SK-N-SH treated with all-trans-retinoic acid at 6 μM for 48 hours (cell line): ENCODE results near the gene MNS1.

Experiments used
- ISL1 ChIP-seq: fragments of 250-450 bp; sonication (Bioruptor Pico); IDR thresholded peaks from 2 replicates; pipeline ENCODE4 v2.1.2; 2022; ENCODE audit warnings: mild to moderate bottlenecking, moderate library complexity
- PATZ1 ChIP-seq: fragments of 250-450 bp; sonication (Bioruptor Pico); IDR thresholded peaks from 2 replicates; pipeline ENCODE4 v1.8.0; 2020; ENCODE audit warnings: mild to moderate bottlenecking, moderate library complexity, borderline replicate concordance
- PPARA ChIP-seq: fragments of 250-450 bp; sonication (Bioruptor Pico); IDR thresholded peaks from 2 replicates; pipeline ENCODE4 v1.5.0; 2020; ENCODE audit warnings: mild to moderate bottlenecking, borderline replicate concordance
- SNAI2 ChIP-seq: fragments of 250-450 bp; sonication (Bioruptor Pico); IDR thresholded peaks from 2 replicates; pipeline ENCODE4 v1.5.0; 2020; ENCODE audit warnings: mild to moderate bottlenecking, moderate library complexity
- TOX ChIP-seq: fragments of 250-450 bp; sonication (Bioruptor Pico); IDR thresholded peaks from 2 replicates; pipeline ENCODE4 v1.8.0; 2021; ENCODE audit warnings: mild to moderate bottlenecking, moderate library complexity, borderline replicate concordance
- ZNF70 ChIP-seq: fragments of 450-650 bp; formaldehyde crosslinking; IDR thresholded peaks from 2 replicates; pipeline ENCODE4 v1.5.0; 2020; ENCODE audit warnings: mild to moderate bottlenecking, moderate library complexity

- TF ChIP-seq PATZ1 (CRISPR knock-in tag) (no peak), PPARA (CRISPR knock-in tag) (no peak), SNAI2 (no peak), TOX (CRISPR knock-in tag) (no peak), ISL1 (CRISPR knock-in tag) (no peak), ZNF70 (no peak)
Measured at GRCh38 chr15:56491110-56491722, 26.3 kb upstream of the MNS1 start.
